GM12878 (cell line): ENCODE data around the gene NCAPD3.

Experiments used
- BRCA1 ChIP-seq: IDR thresholded peaks from 2 replicates; pipeline ENCODE4 v1.6.1; 2011; ENCODE audit warnings: low read depth, low read length, improper control_type of control experiment
- GATAD2B ChIP-seq: fragments of 450-650 bp; conservative IDR thresholded peaks from 2 replicates; pipeline ENCODE4 v1.6.1; 2017; ENCODE audit warnings: low read depth, mild to moderate bottlenecking, moderate library complexity
- SRF ChIP-seq, 2 experiments: IDR thresholded peaks; 2 replicates each; pipeline ENCODE4 v1.6.1; 2011; ENCODE audit warnings: low read depth in 2 of 2, low read length in 2 of 2, mild to moderate bottlenecking in 1 of 2, moderate library complexity in 1 of 2
- STAT3 ChIP-seq: IDR thresholded peaks from 2 replicates; pipeline ENCODE4 v1.6.1; 2011; ENCODE audit warnings: low read depth, low read length, improper control_type of control experiment
- SUZ12 ChIP-seq: fragments of 200-600 bp; sonication (generic); IDR thresholded peaks from one replicate; pipeline ENCODE4 v1.6.1; 2018; ENCODE audit warnings: antibody characterized with exemption, mild to moderate bottlenecking; ENCODE audit not compliant: unreplicated experiment
- TARDBP ChIP-seq: IDR thresholded peaks from 2 replicates; pipeline ENCODE4 v1.6.1; 2016; ENCODE audit warnings: borderline replicate concordance
- TF ChIP-seq, protein P1 (sequence below): fragments of 450-650 bp; formaldehyde crosslinking; IDR thresholded peaks from 2 replicates; pipeline ENCODE4 v1.4.0; 2020; ENCODE audit warnings: mild to moderate bottlenecking, moderate library complexity
- TF ChIP-seq, protein P2 (sequence below): fragments of 450-650 bp; IDR thresholded peaks from 2 replicates; pipeline ENCODE4 v1.6.1; 2016; ENCODE audit warnings: mild to moderate bottlenecking
- TF ChIP-seq, protein P3 (sequence below), 3 experiments: IDR thresholded peaks in 2 of 3; conservative IDR thresholded peaks in 1 of 3; 2 replicates each; pipeline ENCODE4 v1.5.1; 2011; ENCODE audit warnings: low read depth in 3 of 3, low read length in 3 of 3, mild to moderate bottlenecking in 3 of 3, control low read depth in 2 of 3, moderate library complexity in 2 of 3, inconsistent platforms in 1 of 3, mixed read lengths in 1 of 3; ENCODE audit not compliant: control insufficient read depth in 2 of 3, insufficient read depth in 1 of 3; ENCODE audit errors: extremely low read depth in 1 of 3
- TF ChIP-seq, protein P4 (sequence below): IDR thresholded peaks from 2 replicates; pipeline ENCODE4 v1.6.1; 2012; ENCODE audit warnings: low read length, inconsistent platforms
- TF ChIP-seq, protein P5 (sequence below): fragments of 450-650 bp; formaldehyde crosslinking; IDR thresholded peaks from 2 replicates; pipeline ENCODE4 v1.5.0; 2022; ENCODE audit warnings: mild to moderate bottlenecking, missing genetic modification characterization

DNA sequence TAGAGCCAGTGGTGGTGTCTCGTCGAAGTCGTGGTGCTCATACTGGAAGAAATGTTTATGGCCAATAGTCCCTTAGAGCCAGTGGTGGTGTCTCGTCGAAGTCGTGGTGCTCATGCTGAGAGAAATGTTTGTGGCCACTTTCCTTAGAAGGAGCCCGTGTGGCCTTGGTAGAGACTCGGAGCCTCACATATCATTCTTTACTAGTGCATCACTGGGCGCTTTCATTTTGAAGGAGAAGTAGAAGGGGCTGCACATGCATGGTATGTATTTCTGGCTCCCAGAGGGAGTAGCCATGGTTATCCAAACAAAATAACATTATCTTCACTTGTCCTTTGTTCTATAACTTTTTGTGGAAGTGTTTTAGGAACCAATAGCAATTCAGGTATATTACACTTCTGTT, 85.4 kb downstream of the NCAPD3 start:
- TF ChIP-seq, protein P1, sequence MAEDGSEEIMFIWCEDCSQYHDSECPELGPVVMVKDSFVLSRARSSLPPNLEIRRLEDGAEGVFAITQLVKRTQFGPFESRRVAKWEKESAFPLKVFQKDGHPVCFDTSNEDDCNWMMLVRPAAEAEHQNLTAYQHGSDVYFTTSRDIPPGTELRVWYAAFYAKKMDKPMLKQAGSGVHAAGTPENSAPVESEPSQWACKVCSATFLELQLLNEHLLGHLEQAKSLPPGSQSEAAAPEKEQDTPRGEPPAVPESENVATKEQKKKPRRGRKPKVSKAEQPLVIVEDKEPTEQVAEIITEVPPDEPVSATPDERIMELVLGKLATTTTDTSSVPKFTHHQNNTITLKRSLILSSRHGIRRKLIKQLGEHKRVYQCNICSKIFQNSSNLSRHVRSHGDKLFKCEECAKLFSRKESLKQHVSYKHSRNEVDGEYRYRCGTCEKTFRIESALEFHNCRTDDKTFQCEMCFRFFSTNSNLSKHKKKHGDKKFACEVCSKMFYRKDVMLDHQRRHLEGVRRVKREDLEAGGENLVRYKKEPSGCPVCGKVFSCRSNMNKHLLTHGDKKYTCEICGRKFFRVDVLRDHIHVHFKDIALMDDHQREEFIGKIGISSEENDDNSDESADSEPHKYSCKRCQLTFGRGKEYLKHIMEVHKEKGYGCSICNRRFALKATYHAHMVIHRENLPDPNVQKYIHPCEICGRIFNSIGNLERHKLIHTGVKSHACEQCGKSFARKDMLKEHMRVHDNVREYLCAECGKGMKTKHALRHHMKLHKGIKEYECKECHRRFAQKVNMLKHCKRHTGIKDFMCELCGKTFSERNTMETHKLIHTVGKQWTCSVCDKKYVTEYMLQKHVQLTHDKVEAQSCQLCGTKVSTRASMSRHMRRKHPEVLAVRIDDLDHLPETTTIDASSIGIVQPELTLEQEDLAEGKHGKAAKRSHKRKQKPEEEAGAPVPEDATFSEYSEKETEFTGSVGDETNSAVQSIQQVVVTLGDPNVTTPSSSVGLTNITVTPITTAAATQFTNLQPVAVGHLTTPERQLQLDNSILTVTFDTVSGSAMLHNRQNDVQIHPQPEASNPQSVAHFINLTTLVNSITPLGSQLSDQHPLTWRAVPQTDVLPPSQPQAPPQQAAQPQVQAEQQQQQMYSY: no peak
- TF ChIP-seq, protein P2, sequence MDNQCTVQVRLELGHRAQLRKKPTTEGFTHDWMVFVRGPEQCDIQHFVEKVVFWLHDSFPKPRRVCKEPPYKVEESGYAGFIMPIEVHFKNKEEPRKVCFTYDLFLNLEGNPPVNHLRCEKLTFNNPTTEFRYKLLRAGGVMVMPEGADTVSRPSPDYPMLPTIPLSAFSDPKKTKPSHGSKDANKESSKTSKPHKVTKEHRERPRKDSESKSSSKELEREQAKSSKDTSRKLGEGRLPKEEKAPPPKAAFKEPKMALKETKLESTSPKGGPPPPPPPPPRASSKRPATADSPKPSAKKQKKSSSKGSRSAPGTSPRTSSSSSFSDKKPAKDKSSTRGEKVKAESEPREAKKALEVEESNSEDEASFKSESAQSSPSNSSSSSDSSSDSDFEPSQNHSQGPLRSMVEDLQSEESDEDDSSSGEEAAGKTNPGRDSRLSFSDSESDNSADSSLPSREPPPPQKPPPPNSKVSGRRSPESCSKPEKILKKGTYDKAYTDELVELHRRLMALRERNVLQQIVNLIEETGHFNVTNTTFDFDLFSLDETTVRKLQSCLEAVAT: no peak
- TF ChIP-seq STAT3 (no peak), GATAD2B (no peak), SRF (IDR thresholded peaks at IDR 0.05; ENCODE audit: low read depth in 2 of 2, low read length in 2 of 2) (no peak), TARDBP (no peak), BRCA1 (no peak), SUZ12 (no peak)
- TF ChIP-seq, protein P3, sequence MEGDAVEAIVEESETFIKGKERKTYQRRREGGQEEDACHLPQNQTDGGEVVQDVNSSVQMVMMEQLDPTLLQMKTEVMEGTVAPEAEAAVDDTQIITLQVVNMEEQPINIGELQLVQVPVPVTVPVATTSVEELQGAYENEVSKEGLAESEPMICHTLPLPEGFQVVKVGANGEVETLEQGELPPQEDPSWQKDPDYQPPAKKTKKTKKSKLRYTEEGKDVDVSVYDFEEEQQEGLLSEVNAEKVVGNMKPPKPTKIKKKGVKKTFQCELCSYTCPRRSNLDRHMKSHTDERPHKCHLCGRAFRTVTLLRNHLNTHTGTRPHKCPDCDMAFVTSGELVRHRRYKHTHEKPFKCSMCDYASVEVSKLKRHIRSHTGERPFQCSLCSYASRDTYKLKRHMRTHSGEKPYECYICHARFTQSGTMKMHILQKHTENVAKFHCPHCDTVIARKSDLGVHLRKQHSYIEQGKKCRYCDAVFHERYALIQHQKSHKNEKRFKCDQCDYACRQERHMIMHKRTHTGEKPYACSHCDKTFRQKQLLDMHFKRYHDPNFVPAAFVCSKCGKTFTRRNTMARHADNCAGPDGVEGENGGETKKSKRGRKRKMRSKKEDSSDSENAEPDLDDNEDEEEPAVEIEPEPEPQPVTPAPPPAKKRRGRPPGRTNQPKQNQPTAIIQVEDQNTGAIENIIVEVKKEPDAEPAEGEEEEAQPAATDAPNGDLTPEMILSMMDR (IDR thresholded peaks at IDR 0.05 in 2 of 3, conservative IDR thresholded peaks at IDR 0.05 in 1 of 3; ENCODE audit: control insufficient read depth in 2 of 3, extremely low read depth in 1 of 3, insufficient read depth in 1 of 3, low read depth in 3 of 3, low read length in 3 of 3): no peak
- TF ChIP-seq, protein P4, sequence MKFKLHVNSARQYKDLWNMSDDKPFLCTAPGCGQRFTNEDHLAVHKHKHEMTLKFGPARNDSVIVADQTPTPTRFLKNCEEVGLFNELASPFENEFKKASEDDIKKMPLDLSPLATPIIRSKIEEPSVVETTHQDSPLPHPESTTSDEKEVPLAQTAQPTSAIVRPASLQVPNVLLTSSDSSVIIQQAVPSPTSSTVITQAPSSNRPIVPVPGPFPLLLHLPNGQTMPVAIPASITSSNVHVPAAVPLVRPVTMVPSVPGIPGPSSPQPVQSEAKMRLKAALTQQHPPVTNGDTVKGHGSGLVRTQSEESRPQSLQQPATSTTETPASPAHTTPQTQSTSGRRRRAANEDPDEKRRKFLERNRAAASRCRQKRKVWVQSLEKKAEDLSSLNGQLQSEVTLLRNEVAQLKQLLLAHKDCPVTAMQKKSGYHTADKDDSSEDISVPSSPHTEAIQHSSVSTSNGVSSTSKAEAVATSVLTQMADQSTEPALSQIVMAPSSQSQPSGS: no peak
- TF ChIP-seq, protein P5, sequence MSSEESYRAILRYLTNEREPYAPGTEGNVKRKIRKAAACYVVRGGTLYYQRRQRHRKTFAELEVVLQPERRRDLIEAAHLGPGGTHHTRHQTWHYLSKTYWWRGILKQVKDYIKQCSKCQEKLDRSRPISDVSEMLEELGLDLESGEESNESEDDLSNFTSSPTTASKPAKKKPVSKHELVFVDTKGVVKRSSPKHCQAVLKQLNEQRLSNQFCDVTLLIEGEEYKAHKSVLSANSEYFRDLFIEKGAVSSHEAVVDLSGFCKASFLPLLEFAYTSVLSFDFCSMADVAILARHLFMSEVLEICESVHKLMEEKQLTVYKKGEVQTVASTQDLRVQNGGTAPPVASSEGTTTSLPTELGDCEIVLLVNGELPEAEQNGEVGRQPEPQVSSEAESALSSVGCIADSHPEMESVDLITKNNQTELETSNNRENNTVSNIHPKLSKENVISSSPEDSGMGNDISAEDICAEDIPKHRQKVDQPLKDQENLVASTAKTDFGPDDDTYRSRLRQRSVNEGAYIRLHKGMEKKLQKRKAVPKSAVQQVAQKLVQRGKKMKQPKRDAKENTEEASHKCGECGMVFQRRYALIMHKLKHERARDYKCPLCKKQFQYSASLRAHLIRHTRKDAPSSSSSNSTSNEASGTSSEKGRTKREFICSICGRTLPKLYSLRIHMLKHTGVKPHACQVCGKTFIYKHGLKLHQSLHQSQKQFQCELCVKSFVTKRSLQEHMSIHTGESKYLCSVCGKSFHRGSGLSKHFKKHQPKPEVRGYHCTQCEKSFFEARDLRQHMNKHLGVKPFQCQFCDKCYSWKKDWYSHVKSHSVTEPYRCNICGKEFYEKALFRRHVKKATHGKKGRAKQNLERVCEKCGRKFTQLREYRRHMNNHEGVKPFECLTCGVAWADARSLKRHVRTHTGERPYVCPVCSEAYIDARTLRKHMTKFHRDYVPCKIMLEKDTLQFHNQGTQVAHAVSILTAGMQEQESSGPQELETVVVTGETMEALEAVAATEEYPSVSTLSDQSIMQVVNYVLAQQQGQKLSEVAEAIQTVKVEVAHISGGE (CRISPR knock-in tag): no peak
